CD4-positive, alpha-beta T cell treated with Interleukin-17A for 1 hour (primary cell): ENCODE measurements around the gene SCRN3.
"Not testable (repeated sequence)": the region's sequence is repeated elsewhere in the genome, so short reads cannot be mapped to it uniquely, and the experiment has no call there.

Experiments used
- DNase-seq: peaks from one replicate; pipeline ENCODE4 v3.0.0-alpha.2; 2020

The SCRN3 gene

GRCh38 chr2:174410039-174410438 is 14.5 kb downstream of the SCRN3 start:
- DNase-seq, result not testable (repeated sequence)

- DNase-seq, result no peak
These were observed 16.7 kb downstream of the SCRN3 start for GRCh38 chr2:174412256-174412655.

GRCh38 chr2:174428214-174428613 is 32.7 kb downstream of the SCRN3 start:
- DNase-seq, result no peak

GRCh38 chr2:174430066-174430465 is 34.5 kb downstream of the SCRN3 start:
- no peak for DNase-seq

GRCh38 chr2:174431902-174432301 is 36.4 kb downstream of the SCRN3 start:
- no peak for DNase-seq

- DNase-seq, result no peak
These were observed 40.8 kb downstream of the SCRN3 start for GRCh38 chr2:174436351-174436750.

GRCh38 chr2:174438146-174438886 is 42.8 kb downstream of the SCRN3 start:
- DNase-seq, result no peak

GRCh38 chr2:174439323-174439722 is 43.8 kb downstream of the SCRN3 start:
- no peak for DNase-seq

GRCh38 chr2:174439950-174440349 is 44.4 kb downstream of the SCRN3 start:
- no peak for DNase-seq

- DNase-seq, result no peak
These were observed 47.3 kb downstream of the SCRN3 start for GRCh38 chr2:174442546-174443510.

GRCh38 chr2:174444761-174445160 is 49.2 kb downstream of the SCRN3 start:
- DNase-seq, result no peak

- no peak for DNase-seq
These were observed 49.7 kb downstream of the SCRN3 start for GRCh38 chr2:174445248-174445647.

GRCh38 chr2:174446531-174446930 is 51.0 kb downstream of the SCRN3 start:
- DNase-seq, result no peak

GRCh38 chr2:174449033-174449432 is 53.5 kb downstream of the SCRN3 start:
- DNase-seq, result no peak

GRCh38 chr2:174450021-174450816 is 54.7 kb downstream of the SCRN3 start:
- DNase-seq, result peak; percentile 6

GRCh38 chr2:174454566-174454965 is 59.0 kb downstream of the SCRN3 start:
- no peak for DNase-seq

GRCh38 chr2:174461221-174461620 is 65.7 kb downstream of the SCRN3 start:
- no peak for DNase-seq

- DNase-seq, result no peak
These were observed 69.8 kb downstream of the SCRN3 start for GRCh38 chr2:174465327-174465726.

- DNase-seq, result no peak
These were observed 78.3 kb downstream of the SCRN3 start for GRCh38 chr2:174473796-174474195.

GRCh38 chr2:174477759-174478158 is 82.2 kb downstream of the SCRN3 start:
- DNase-seq, result no peak
